Breast epithelium (tissue), 3 donors: ENCODE results near the gene CDK5RAP2.

Experiments
- CTCF ChIP-seq, 3 donors: fragments of 450-650 bp; IDR thresholded peaks; one replicate each; pipeline ENCODE4 v1.5.1; 2016 to 2017; ENCODE audit warnings: antibody characterized with exemption in 3 of 3, mild to moderate bottlenecking in 3 of 3, moderate library complexity in 3 of 3
- POLR2A ChIP-seq: fragments of 450-650 bp; IDR thresholded peaks from one replicate; pipeline ENCODE4 v1.6.1; 2016; ENCODE audit warnings: antibody characterized with exemption, mild to moderate bottlenecking, moderate library complexity
- POLR2AphosphoS5 ChIP-seq, 3 donors: sonication (generic); formaldehyde crosslinking; IDR thresholded peaks; one replicate each; pipeline ENCODE4 v1.6.1; 2017; ENCODE audit warnings: antibody characterized with exemption in 3 of 3

- TF ChIP-seq CTCF (IDR thresholded peaks at IDR 0.05) (no peak), POLR2A (no peak), POLR2AphosphoS5 (IDR thresholded peaks at IDR 0.05) (no peak)
Observed at GRCh38 chr9:120405134-120405533, 174.8 kb downstream of the CDK5RAP2 start.
